ENCODE results near the gene NLRP6.
"Not testable (repeated sequence)": the region's sequence is repeated elsewhere in the genome, so short reads cannot be mapped to it uniquely, and the experiment has no call there.

Gene NLRP6

GRCh38 chr11:311013-311748 is 33.0 kb downstream of the NLRP6 start:
- not testable (repeated sequence) for DNase-seq

GRCh38 chr11:312092-312816 is 34.0 kb downstream of the NLRP6 start:
- DNase-seq = no peak

GRCh38 chr11:313304-313786 is 35.1 kb downstream of the NLRP6 start:
- DNase-seq = no peak

- no peak for DNase-seq
Measured at GRCh38 chr11:313787-314553, 35.8 kb downstream of the NLRP6 start, which contains the start of gene IFITM1. Gene IFITM1 (plus strand): TSS chr11:314040. CDS start chr11:314171, 131 bp downstream.

DNA sequence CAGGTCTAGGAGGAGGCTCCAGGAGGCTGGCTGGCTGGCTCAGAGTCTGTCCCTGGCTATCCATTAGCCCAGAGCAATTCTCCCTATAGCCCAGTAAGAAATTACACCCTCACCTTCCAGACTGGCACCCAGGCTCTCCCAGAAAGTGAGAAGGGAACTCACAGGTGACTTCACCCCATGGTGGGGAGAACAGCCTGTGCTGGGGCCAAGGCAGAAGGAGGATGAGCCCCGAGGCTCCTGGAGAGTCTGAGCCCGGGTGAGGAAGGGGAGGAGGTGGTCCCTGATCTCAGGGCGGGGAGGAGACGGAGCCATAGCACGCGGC is 36.3 kb downstream of the NLRP6 start:
- DNase-seq = not testable (repeated sequence)

- no peak for DNase-seq
Measured at GRCh38 chr11:315051-315481, 36.9 kb downstream of the NLRP6 start.

GRCh38 chr11:315516-315994 is 37.3 kb downstream of the NLRP6 start:
- no peak for DNase-seq

DNA sequence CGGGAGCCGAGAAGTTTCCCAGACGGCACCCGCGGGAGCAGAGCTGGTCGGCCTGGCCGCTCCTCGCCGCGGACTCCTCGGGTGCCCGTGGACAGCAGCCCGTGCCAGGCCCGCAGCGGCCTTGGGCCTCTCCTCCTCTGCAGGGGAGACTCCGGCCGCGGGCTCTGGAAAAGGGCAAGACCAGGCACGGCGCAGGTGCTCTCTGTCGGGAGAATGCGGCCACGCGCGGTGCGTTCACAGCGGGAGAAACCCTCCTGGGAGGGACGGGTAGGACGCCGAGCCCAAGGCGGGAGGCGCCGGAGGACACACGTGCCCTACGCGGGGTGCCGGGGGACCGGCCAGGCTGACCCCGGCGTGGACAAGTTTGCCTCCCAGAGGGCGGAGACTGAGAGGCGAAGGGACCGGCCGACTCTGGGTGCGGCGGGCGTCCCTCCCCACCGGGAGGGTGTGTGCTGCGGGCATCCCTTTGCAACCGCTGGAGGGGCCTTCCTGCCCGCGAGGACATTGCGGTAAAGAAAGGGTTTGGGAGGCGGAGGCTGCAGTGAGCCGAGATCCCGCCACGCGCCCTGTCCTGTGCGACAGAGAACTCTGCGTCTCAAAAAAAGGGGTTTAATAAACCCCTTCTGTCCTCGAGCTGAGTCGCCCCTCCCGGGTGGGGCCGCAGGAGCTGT is 38.0 kb downstream of the NLRP6 start:
- DNase-seq = no peak

DNA sequence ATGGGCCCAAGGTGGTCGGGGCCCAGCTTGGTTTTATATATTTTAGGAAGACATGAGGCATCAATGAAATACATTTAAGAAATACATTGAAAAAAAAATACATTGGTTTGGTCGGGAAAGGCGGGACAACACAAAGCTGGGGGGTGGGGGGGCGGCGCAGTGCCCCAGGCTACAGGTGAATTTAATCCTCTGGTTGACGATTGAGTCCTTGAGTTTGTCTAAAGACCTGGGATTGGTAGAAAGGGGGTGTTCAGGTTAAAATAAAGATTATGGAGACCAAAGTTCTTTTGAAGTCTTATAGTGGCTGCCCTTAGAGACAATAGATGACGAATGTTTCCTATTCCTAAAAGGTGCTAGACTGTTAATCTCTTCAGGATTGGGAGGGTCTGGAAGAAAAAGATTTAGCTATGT is 38.7 kb downstream of the NLRP6 start:
- DNase-seq = no peak

DNA sequence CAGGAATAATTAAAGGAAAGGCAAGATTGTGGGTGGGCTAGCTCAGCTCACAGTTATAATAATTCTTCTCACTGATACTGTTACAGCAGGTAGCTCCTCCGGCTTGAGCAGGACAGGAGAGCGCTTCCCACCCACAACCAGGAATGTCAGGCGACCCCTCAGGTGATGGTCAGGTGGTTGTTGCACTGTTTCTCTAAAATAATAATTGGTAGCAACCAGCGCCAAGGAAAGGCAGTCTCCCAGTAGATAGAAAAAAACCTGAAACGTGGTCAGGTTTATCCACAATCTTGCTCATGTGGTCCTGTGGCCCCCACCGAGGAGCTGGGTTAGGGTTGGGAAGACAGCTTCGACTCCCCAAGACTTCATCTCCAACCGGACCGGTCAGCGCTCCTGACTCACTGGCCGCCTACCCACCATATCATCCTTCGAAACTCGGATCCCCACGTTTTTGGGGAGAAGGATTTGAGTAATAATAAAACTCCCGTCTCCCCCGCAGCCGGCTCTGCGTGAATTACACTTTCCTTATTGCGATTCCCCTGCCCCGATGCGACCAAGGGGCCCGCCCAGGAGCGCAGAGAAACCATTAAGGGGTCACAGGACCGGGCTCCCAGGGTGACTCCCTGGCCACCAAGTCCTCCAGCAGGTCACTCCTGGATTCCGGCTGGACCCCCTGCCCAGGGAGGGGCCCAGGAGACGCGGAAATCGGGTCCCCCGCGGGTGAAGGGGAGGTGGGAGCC is 39.6 kb downstream of the NLRP6 start:
- not testable (repeated sequence) for DNase-seq

GRCh38 chr11:318405-319120 is 40.4 kb downstream of the NLRP6 start:
- DNase-seq = not testable (repeated sequence)

- DNase-seq = not testable (repeated sequence)
Measured at GRCh38 chr11:319121-319887, 41.1 kb downstream of the NLRP6 start.

DNA sequence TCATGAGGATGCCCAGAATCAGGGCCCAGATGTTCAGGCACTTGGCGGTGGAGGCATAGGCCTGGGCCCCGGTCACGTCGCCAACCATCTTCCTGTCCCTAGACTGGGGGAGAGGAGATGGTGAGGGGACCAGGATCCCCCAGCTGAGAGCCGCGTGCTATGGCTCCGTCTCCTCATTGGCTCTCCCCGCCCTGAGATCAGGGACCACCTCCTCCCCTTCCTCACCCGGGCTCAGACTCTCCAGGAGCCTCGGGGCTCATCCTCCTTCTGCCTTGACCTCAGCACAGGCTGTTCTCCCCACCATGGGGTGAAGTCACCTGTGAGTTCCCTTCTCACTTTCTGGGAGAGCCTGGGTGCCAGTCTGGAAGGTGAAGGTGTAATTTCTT is 41.7 kb downstream of the NLRP6 start:
- not testable (repeated sequence) for DNase-seq

GRCh38 chr11:324156-324555 is 45.9 kb downstream of the NLRP6 start:
- DNase-seq = no peak

DNA sequence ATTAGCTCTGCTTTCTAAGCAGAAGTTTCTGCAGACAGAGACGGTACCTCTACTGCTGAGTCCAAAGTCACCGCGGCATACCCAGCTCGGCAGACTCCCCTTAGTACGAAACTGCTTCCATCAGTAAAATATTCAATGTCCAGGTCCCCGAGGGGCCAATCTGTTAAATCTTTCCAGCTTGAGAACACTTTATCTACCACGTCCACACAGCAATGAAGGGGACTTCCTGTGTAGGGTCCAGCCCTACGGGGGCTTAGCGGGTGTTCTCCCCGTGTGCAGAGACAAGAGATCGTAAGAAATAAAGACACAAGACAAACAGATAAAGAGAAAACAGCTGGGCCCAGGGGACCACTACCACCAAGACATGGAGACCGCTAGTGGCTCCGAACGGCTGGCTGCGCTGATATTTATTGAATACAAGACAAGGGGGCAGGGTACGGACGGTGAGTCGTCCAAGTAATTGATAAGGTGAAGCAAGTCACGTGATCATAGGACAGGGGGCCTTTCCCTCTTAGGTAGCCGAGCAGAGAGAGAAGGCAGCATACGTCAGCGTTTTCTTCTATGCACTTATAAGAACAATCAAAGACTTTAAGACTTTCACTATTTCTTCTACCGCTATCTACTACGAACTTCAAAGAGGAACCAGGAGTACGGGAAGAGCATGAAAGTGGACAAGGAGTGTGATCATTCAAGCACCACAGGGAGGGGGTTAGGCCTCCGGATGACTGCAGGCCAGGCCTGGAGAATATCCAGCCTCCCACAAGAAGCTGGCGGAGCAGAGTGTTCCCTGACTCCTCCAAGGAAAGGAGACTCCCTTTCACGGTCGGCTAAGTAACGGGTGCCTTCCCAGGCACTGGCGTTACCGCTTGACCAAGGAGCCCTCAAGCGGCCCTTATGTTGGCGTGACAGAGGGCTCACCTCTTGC is 46.6 kb downstream of the NLRP6 start:
- not testable (repeated sequence) for DNase-seq

DNA sequence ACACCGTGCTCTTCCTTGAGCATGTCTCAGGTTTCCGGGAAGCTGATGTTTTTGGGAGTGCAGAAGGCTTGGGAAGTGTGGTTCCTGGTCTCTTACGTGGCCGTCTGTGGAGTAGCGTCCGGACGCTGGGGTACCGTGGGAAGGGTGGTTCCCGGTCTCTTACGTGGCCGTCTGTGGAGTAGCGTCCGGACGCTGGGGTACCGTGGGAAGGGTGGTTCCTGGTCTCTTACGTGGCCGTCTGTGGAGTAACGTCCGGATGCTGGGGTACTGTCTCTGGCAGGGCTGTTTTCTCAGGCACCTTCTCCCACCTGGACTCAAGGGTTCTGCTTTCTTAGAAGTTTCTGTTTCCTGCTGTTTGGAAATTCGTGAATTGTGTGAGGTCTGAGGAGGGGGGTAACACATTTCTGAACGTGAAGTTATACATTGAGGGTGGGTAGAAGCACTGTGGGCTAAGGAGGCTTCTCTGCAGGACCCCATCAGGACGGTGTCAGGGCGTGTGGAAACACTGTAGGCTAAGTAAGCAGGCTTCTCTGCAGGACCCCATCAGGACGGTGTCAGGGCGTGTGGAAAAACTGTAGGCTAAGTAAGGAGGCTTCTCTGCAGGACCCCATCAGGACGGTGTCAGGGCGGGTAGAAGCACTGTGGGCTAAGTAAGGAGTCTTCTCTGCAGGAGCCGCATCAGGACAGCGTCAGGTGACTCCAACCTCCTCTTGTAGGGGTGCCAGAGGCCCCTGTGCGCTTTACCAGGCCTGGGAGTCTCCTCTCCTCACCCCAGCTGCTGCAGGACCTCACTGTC is 47.8 kb downstream of the NLRP6 start:
- no peak for DNase-seq

GRCh38 chr11:326592-326841 is 48.3 kb downstream of the NLRP6 start:
- DNase-seq = no peak

DNA sequence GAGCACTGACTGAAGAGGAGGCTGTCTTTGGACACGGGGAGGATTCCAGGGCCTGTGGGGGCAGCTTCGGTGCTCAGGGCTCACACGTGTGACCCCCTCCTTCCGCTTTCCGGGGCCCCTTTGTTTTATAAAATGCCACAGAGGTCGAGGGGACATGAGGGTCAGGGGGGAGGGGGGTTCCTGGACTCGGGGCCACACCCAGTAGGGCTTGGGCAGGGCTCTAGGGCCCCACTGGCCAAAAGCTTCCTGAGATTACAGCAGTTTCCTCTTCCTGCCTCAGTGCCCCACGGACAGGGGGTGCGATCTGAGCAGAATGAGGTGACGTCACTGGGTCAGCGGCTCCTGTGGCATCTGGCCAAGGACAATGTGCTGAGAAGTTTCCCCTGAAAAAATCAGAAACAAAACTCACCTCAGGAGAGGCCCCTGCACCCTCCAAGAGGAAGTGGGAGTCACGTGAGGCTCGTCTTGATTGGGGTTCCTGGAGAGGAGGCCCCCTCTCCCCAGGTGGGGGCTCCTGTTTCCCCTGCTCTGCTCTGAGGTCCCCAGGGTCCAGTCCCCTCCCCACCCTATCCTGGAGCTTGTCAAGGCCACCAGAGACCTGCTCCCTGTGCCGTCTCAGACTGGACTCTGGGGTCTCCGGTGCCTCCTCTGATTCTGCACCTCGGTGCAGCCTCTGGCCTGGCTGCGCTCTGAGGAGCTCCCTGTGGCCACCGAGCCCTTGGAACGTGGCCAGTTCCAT is 48.8 kb downstream of the NLRP6 start:
- no peak for DNase-seq
